GM18502 (cell line): ENCODE results near the gene PHF8.

ENCODE experiments used
- ATAC-seq: cut with Tn5 transposase; IDR thresholded peaks from one replicate; pipeline ENCODE4 v1.9.1; 2021; ENCODE audit warnings: mild to moderate bottlenecking; ENCODE audit not compliant: unreplicated experiment, poor library complexity

Gene PHF8

GRCh38 chrX:54029529-54030143 lies 14.6 kb downstream of the PHF8 start:
- no peak for ATAC-seq

GRCh38 chrX:54024350-54024749 lies 19.9 kb downstream of the PHF8 start:
- ATAC-seq: no peak

GRCh38 chrX:54012830-54013500 lies 31.3 kb downstream of the PHF8 start:
- no peak for ATAC-seq

- no peak for ATAC-seq
These were observed 36.6 kb downstream of the PHF8 start for GRCh38 chrX:54007682-54008081.

GRCh38 chrX:53997724-53998123 lies 46.5 kb downstream of the PHF8 start:
- no peak for ATAC-seq

GRCh38 chrX:53992589-53992988 lies 51.7 kb downstream of the PHF8 start:
- no peak for ATAC-seq

GRCh38 chrX:53990171-53990570 lies 54.1 kb downstream of the PHF8 start:
- ATAC-seq: no peak

- no peak for ATAC-seq
These were observed 59.4 kb downstream of the PHF8 start for GRCh38 chrX:53984895-53985294.

- ATAC-seq: no peak
These were observed 69.7 kb downstream of the PHF8 start for GRCh38 chrX:53974529-53974928.

- ATAC-seq: no peak
These were observed 74.7 kb downstream of the PHF8 start for GRCh38 chrX:53969540-53969939.

- ATAC-seq: no peak
These were observed 94.0 kb downstream of the PHF8 start for GRCh38 chrX:53950130-53950733.

- ATAC-seq: no peak
These were observed 104.1 kb downstream of the PHF8 start for GRCh38 chrX:53940180-53940579.

- no peak for ATAC-seq
These were observed 105.1 kb downstream of the PHF8 start for GRCh38 chrX:53939127-53939526.

- ATAC-seq: no peak
These were observed 113.5 kb downstream of the PHF8 start for GRCh38 chrX:53930515-53931380.

- ATAC-seq: no peak
These were observed 118.2 kb downstream of the PHF8 start for GRCh38 chrX:53926030-53926429.

GRCh38 chrX:53918702-53919101 lies 125.6 kb downstream of the PHF8 start:
- no peak for ATAC-seq

GRCh38 chrX:53900623-53901022 lies 143.7 kb downstream of the PHF8 start:
- no peak for ATAC-seq

- ATAC-seq: no peak
These were observed 149.0 kb downstream of the PHF8 start for GRCh38 chrX:53895270-53895669.
